ENCODE measurements around the gene FBXL7.

The FBXL7 gene

DNA sequence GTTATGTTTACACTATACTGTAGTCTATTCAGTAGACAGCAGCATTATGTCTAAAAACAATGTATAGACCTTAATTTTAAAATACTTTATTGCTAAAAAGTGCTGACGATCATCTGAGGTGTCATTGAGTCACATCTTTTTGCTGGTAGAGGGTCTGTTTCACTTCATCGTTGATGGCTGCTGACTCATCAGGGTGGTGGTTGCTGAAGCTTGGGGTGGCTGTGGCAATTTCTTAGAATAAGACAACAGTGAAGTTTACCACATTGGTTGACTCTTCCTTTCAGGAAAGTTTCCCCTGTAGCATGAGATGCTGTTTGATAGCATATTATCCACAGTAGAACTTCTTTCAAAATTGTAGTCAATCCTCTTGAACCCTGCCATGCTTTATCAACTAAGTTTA is 150.3 kb downstream of the FBXL7 start:
- no peak for DNase-seq (ENCODE audit: low read depth)
- no peak overlapping the region for H3K4me3 ChIP-seq (ENCODE audit: low read depth, low read length)
- TF ChIP-seq, protein P1, sequence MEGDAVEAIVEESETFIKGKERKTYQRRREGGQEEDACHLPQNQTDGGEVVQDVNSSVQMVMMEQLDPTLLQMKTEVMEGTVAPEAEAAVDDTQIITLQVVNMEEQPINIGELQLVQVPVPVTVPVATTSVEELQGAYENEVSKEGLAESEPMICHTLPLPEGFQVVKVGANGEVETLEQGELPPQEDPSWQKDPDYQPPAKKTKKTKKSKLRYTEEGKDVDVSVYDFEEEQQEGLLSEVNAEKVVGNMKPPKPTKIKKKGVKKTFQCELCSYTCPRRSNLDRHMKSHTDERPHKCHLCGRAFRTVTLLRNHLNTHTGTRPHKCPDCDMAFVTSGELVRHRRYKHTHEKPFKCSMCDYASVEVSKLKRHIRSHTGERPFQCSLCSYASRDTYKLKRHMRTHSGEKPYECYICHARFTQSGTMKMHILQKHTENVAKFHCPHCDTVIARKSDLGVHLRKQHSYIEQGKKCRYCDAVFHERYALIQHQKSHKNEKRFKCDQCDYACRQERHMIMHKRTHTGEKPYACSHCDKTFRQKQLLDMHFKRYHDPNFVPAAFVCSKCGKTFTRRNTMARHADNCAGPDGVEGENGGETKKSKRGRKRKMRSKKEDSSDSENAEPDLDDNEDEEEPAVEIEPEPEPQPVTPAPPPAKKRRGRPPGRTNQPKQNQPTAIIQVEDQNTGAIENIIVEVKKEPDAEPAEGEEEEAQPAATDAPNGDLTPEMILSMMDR (IDR thresholded peaks at IDR 0.05; ENCODE audit: low read depth, low read length), result no peak
- TF ChIP-seq POLR2A (IDR thresholded peaks at IDR 0.05; ENCODE audit: extremely low read depth, insufficient read length) (no peak), MYC (IDR thresholded peaks at IDR 0.05; ENCODE audit: low read depth, low read length) (no peak)
- TF ChIP-seq, protein P2, sequence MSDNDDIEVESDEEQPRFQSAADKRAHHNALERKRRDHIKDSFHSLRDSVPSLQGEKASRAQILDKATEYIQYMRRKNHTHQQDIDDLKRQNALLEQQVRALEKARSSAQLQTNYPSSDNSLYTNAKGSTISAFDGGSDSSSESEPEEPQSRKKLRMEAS (IDR thresholded peaks at IDR 0.05; ENCODE audit: low read depth, low read length), result no peak

DNA sequence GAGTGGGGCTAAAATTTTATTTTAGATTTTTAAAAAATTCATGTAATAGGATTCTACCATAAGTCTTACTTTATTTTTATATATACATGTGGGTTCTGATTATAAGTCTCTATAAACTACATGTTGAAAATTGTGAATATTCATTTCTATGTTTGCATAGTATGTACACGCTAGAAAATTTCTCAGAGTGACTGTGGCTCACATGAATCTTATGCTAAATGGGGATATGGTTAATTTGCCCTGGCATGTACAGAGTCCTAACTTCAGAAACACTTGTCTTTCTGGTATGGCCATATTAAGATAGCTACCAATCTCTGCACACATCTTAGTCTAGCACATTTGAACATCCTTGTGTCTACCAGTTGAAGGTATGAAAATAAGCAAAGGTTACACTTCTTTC is 154.8 kb downstream of the FBXL7 start:
- DNase-seq (ENCODE audit: low read depth), result no peak
- H3K4me3 ChIP-seq (ENCODE audit: low read depth, low read length), result no peak overlapping the region
- no peak for TF ChIP-seq POLR2A (IDR thresholded peaks at IDR 0.05; ENCODE audit: extremely low read depth, insufficient read length)
- TF ChIP-seq, protein P1 (IDR thresholded peaks at IDR 0.05; ENCODE audit: low read depth, low read length), result no peak
- no peak for TF ChIP-seq MYC (IDR thresholded peaks at IDR 0.05; ENCODE audit: low read depth, low read length)
- TF ChIP-seq, protein P2 (IDR thresholded peaks at IDR 0.05; ENCODE audit: low read depth, low read length), result no peak

DNA sequence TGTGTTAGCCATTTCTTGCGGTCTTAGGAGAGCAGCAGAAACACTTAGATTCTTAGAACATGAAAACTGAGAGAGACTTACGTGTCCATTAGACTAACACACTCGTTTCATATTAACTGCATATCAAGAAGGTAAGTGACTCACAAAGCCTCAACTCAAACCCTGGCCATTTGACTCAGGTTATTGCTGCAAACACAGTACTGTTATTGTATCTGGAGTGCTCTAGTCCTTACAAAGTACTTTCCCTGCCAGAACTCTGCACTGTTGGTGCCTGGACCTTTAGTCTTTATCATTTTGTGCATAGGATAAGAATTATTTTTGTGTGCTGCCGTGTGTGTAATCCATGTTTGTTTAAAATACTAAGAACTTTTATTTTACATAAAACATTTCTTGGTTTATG is 155.7 kb downstream of the FBXL7 start:
- no peak overlapping the region for H3K4me3 ChIP-seq (ENCODE audit: low read depth, low read length)
- TF ChIP-seq, protein P1 (IDR thresholded peaks at IDR 0.05; ENCODE audit: low read depth, low read length), result no peak
- TF ChIP-seq MYC (IDR thresholded peaks at IDR 0.05; ENCODE audit: low read depth, low read length) (no peak), POLR2A (IDR thresholded peaks at IDR 0.05; ENCODE audit: extremely low read depth, insufficient read length) (no peak)
- TF ChIP-seq, protein P2 (IDR thresholded peaks at IDR 0.05; ENCODE audit: low read depth, low read length), result no peak
- no peak for DNase-seq (ENCODE audit: low read depth)

DNA sequence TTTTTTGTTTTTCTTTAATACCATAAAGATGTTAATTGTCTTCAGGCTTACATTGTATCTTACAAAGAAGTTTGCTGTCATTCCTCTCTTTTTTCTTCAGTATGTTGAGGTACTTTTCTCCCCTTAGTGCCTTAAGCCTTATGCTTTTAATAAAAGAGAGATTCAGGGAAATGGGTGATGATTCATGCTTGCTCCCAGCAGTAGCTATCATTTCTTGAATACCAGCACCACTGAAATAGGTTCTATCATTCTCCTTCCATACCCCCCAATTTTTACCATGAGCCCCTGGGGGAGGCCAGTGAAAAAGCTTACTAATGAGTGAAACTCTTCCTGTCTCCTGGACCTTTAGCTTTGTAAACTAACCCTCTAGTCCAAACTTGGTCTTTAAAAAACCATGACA is 165.0 kb downstream of the FBXL7 start:
- DNase-seq (ENCODE audit: low read depth), result no peak
- TF ChIP-seq POLR2A (IDR thresholded peaks at IDR 0.05; ENCODE audit: extremely low read depth, insufficient read length) (no peak), MYC (IDR thresholded peaks at IDR 0.05; ENCODE audit: low read depth, low read length) (no peak)
- TF ChIP-seq, protein P1 (IDR thresholded peaks at IDR 0.05; ENCODE audit: low read depth, low read length), result no peak
- TF ChIP-seq, protein P2 (IDR thresholded peaks at IDR 0.05; ENCODE audit: low read depth, low read length), result no peak
- no peak overlapping the region for H3K4me3 ChIP-seq (ENCODE audit: low read depth, low read length)

DNA sequence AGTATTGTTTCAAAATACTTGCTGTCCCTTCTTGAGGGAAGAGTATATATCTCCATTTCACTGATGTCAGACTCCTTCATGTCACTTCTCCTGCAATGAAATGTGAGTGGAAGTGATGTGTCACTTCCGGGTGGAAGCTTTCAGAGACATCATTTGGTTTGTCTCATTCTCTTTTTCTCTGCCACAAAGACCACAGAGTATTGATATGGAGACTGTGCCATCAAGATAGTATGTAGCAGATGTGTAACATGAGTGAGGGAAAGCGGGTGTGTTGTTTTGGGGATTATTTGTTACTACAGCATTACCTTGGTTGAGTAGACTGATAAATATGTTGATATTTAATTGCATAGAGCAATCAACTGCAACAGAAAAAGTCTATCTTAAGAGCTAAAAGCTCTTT is 169.8 kb downstream of the FBXL7 start:
- no peak for DNase-seq (ENCODE audit: low read depth)
- TF ChIP-seq, protein P1 (IDR thresholded peaks at IDR 0.05; ENCODE audit: low read depth, low read length), result no peak
- no peak for TF ChIP-seq MYC (IDR thresholded peaks at IDR 0.05; ENCODE audit: low read depth, low read length)
- TF ChIP-seq, protein P2 (IDR thresholded peaks at IDR 0.05; ENCODE audit: low read depth, low read length), result no peak
- TF ChIP-seq POLR2A (IDR thresholded peaks at IDR 0.05; ENCODE audit: extremely low read depth, insufficient read length), result no peak
- no peak overlapping the region for H3K4me3 ChIP-seq (ENCODE audit: low read depth, low read length)

DNA sequence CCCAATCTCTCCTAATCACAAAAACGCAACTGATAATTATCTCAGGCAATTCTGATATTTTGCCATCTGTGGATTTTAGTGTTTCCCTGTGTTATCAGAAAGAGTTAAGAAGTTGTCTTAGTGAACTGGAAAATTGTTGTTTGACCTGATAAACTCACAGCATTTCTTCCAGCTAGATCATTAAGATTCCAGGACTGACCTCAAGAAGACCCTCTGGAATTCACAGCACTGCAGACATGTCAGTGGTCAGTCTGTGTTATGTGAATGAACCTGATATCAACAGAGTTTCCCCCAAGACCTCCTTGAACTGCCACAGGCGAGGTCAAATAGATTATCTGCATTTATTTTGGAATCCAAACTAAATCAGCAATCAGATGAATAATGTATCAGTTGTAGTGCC is 174.7 kb downstream of the FBXL7 start:
- TF ChIP-seq, protein P1 (IDR thresholded peaks at IDR 0.05; ENCODE audit: low read depth, low read length), result no peak
- H3K4me3 ChIP-seq (ENCODE audit: low read depth, low read length), result no peak overlapping the region
- DNase-seq (ENCODE audit: low read depth), result no peak

Measured in NB4 (cell line).